ENCODE data around the gene VGLL4.
"Not testable (repeated sequence)": the region's sequence is repeated elsewhere in the genome, so short reads cannot be mapped to it uniquely, and the experiment has no call there.

The VGLL4 gene

GRCh38 chr3:11604139-11604892, 39.4 kb downstream of the VGLL4 start:
- DNase-seq = no peak

GRCh38 chr3:11603628-11604027, 40.1 kb downstream of the VGLL4 start:
- DNase-seq = no peak

GRCh38 chr3:11602886-11603527, 40.7 kb downstream of the VGLL4 start:
- no peak for DNase-seq

GRCh38 chr3:11602239-11602840, 41.4 kb downstream of the VGLL4 start:
- DNase-seq = no peak

- peak in 1 of 2 donors; percentile 38 for DNase-seq
Observed at GRCh38 chr3:11601446-11602238, 42.1 kb downstream of the VGLL4 start.

- no peak for DNase-seq
Observed at GRCh38 chr3:11600501-11601282, 43.0 kb downstream of the VGLL4 start.

- DNase-seq = no peak
Observed at GRCh38 chr3:11596387-11596786, 47.3 kb downstream of the VGLL4 start.

GRCh38 chr3:11595024-11595423, 48.7 kb downstream of the VGLL4 start:
- DNase-seq = not testable (repeated sequence)

GRCh38 chr3:11593318-11594034, 50.2 kb downstream of the VGLL4 start:
- DNase-seq = no peak

- no peak for DNase-seq
Observed at GRCh38 chr3:11592445-11593298, 51.0 kb downstream of the VGLL4 start.

GRCh38 chr3:11591391-11592282, 52.1 kb downstream of the VGLL4 start:
- DNase-seq = no peak

GRCh38 chr3:11591002-11591355, 52.7 kb downstream of the VGLL4 start:
- no peak for DNase-seq

- DNase-seq = no peak
Observed at GRCh38 chr3:11589706-11590105, 54.0 kb downstream of the VGLL4 start.

GRCh38 chr3:11588755-11589154, 55.0 kb downstream of the VGLL4 start:
- DNase-seq = no peak

- no peak for DNase-seq
Observed at GRCh38 chr3:11588338-11588737, 55.4 kb downstream of the VGLL4 start.

- DNase-seq = no peak
Observed at GRCh38 chr3:11587766-11588165, 55.9 kb downstream of the VGLL4 start.

- no peak for DNase-seq
Observed at GRCh38 chr3:11584570-11584969, 59.1 kb downstream of the VGLL4 start.

- no peak for DNase-seq
Observed at GRCh38 chr3:11583638-11584046, 60.1 kb downstream of the VGLL4 start.

GRCh38 chr3:11583235-11583634, 60.5 kb downstream of the VGLL4 start:
- DNase-seq = no peak

Data from CD4-positive, alpha-beta T cell treated with Interferon alpha-2 for 1 hour (primary cell).